Measurements from ENCODE around the gene TRIM38.
A peak's percentile ranks its signal among the peaks of the same experiment; 100 is the strongest.
"Not testable (repeated sequence)": the region's sequence is repeated elsewhere in the genome, so short reads cannot be mapped to it uniquely, and the experiment has no call there.

TRIM38 gene

DNA sequence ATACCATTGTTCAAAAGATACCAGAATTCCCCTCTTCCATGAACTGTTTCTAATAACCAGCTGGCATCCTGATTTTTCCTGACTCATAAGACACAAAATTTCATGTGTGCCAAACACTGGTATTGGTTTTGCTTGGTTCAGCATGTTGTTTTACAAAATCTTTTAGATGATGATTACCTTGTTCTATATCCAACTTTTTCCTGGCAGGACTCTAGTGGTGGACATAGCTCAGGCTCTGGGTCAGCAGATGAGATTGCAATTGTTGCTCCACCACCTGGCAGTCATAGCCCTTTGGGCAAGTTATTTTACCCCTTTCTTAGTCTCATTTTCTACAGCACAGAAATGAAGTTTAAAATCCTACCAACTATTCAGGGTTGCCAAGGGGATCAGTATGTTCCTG is 6.2 kb downstream of the TRIM38 start:
- DNase-seq, result no peak

GRCh38 chr6:25971187-25971821 is 8.7 kb downstream of the TRIM38 start:
- peak in 6 of 56 donors; percentile 1 to 11 (median 4) for DNase-seq

DNA sequence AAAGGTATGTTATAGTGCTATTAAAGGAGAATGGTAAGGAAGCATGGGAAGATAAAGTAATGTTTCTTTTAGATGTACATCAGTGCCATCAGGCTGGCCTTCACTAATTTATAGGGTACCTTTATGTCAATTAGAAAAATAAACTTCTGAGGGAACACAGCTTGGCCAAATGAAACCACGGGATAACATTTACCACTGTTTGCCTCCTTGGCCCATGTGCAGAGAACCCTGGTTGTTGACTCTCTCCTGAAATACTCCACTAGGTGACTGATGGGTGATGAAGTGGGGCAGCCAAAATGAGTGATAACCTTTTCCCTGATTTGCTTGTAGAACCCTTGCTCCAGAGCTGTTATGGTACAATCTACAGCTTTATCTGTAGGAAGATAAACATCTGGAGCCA is 9.5 kb downstream of the TRIM38 start:
- DNase-seq, result no peak

DNA sequence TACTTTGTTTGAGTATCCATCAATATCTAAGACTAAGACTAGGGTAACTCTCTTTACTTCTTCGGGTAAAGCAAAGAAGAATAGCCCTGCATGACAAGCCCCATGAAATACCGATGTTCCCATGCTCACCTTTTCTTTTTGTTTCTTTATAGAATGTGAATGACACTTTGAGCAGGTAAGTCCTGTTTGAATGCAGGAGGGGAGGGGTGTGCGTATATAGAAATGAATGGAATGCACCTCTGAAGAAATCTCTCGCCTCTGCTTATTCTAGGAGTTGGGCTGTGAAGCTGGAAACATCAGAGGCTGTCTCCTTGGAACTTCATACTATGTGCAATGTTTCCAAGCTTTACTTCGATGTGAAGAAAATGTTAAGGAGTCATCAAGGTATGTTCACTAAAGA is 10.3 kb downstream of the TRIM38 start:
- no peak for DNase-seq

GRCh38 chr6:25973923-25974555 is 11.4 kb downstream of the TRIM38 start:
- no peak for DNase-seq

DNA sequence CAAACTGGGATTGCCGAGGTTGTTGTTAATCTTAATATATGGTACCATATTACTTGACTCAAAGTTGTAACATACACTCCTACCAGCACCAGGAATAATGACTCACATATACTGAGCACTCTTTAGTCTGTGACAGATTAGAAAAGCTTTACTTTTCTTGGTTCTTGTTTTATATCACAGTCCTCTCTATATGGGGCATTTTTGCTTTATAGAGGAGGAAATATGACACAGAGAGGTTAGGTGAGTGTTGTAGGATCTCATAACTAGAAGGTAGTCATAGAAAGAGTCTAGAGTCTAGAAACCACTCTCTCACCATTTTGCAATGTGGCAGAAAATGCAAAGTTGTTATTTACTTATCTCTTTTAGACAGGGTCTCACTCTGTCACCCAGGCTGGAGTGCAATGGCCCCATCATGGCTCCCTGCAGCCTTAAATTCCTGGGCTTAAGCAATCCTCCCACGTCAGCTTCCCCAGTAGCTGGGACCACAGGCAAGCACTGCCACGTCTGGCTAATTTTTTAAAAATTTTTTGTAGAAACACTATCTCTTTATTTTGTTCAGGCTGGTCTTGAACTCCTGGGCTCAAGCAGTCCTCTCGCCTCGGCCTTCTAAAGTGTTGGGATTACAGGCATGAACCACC is 13.4 kb downstream of the TRIM38 start:
- DNase-seq, result no peak

DNA sequence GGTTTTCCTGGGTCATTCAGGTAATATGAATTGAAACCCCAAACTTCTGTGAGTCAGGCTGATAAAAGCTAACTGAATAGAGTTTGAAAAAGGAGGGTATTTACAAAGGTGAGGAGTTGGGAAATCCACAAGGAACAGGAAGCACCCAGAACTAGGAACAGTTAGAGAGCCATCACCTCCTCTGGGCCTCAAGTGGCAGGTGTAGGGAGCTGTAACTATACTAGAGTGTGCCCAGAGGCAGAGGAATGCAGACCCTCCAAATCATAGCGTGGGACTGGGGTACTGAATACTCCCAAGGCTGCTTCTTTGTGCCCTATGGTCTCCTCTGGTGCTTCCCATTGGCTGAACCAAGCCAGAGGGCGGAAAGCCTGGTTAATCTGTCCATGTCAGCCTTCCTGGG is 18.3 kb downstream of the TRIM38 start:
- no peak for DNase-seq

DNA sequence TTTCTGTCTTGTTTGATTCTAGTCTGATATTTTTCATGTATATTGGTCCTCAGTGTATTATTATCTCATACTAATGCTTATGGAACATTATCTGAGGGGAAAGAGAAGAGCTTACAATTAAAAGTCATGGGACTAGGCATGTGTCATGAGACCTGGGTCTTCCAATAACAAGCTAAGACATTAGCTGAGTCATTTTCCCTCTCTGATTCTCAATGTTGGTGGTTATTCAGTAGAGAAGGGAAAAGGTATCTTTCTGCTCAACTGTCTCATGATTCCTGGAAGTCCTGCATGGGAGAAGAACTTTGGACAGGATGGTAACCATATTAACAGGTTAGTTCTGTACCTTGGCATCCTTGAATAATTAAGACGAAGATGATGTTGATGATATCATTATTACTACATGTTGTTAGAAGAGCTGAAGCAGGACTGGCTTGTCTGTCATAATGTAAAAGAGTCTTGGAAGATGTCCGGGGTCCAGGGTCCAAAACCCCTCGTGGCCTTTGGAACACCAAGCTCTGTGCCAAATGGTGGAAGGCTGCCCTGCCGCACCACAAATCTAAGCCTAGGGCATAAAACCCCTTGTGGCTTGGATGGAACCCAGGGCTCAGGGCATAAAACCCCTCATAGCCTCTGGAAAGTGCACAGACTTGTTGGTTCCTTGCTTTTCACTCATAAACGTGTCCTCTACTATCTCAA is 19.1 kb downstream of the TRIM38 start:
- no peak for DNase-seq

GRCh38 chr6:25984265-25984664 is 21.7 kb downstream of the TRIM38 start:
- no peak for DNase-seq

DNA sequence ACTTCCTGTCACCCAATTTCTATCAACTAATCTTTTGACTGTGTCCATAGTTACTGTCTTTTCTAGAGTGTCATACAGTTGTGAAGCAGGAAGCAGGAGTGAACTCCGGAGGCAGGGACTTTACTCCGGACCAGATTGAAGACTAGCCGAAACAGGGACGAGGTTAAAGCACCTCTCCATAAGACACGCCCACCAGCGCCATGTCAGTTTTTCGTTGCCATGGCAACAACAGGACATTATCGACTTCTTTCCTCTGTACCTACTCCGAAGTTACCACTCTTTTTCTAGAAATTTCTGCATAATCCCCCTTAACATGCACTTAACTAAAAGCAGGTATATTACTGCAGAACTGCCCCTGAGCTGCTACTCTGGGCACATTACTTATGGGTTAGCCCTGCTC is 25.2 kb downstream of the TRIM38 start:
- no peak for DNase-seq

GRCh38 chr6:25990172-25990873 is 27.7 kb downstream of the TRIM38 start:
- no peak for DNase-seq

- DNase-seq, result peak in 49 of 56 donors; percentile 8 to 67 (median 43)
These were observed 29.3 kb downstream of the TRIM38 start for GRCh38 chr6:25991785-25992412.

- DNase-seq, result peak; percentile 30 to 96 (median 82)
These were observed 30.1 kb downstream of the TRIM38 start for GRCh38 chr6:25992413-25993340.

DNA sequence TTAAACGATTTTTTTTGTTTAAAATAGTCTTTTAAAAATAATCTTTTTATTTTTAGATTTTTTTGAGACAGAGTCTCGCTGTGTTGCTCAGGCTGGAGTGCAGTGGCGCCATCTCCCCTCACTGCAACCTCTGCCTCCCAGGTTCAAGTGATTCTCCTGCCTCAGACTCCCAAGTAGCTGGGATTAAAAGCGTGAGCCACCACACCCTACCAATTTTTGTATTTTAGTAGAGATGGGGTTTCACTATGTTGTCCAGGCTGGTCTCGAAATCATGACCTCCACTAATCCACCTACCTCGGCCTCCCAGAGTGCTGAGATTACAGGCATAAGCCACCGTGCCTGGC is 30.7 kb downstream of the TRIM38 start:
- not testable (repeated sequence) for DNase-seq

DNA sequence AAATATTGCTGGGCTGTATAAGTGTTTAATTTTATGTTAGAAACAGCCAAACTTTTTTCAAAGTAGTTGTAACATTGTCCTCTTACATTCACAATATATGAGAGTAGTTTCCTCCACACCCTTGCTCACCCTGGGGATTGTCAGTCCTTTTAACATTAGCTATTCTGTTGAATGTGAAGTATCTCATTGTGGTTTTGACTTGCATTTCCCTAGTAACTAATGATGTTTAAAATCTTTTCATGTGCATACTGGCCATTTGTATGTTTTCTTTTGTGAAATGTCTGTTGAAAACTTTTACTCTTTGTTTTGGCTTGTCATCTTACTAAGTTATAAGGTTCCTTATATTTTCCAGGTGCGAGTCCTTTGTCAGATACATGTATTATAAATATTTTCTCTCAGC is 32.9 kb downstream of the TRIM38 start:
- DNase-seq, result no peak

DNA sequence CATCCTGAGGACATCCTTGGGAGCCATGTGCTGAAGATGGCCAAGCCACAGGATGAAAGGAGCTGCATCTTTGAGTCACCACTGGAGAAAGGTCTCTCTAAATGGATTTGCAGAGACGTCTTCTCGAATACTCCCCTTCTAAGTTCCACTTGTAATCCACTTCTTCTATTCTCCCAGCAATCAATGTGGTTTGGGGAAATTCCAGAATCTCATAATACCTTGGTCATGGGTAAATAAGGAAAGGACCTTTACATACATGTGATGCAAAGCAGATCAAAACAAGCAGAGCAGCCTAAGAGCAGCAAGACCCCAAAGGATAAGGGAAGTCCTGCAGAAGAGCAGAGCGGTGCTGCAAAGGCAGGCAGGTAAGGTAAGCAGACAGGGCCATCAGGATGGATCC is 35.3 kb downstream of the TRIM38 start:
- no peak for DNase-seq

DNA sequence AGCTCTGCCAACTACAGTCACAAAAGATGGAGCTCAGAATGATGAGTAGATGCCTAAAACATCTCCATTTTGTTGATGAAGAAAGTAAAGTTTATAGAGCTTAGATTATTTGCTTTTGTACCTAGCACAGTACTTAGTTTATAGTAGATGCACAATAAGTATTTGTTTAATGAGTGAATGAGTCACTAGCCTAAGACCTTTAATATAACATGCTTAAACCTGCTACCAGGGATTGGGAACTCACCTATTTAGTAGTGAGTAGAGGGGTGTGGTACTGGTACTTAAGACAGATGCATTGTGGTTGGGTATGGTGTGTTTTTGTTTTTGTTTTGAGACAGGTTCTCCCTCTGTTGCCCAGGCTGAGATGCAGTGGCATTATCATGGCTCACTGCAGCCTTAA is 35.8 kb downstream of the TRIM38 start:
- no peak for DNase-seq

GRCh38 chr6:25999225-25999624 is 36.6 kb downstream of the TRIM38 start:
- DNase-seq, result not testable (repeated sequence)

- no peak for DNase-seq
These were observed 38.0 kb downstream of the TRIM38 start for GRCh38 chr6:26000366-26001144.

Data from amygdala (tissue), 56 donors.